Measurements from ENCODE around the gene ARHGAP24.
"Not testable (repeated sequence)": the region's sequence is repeated elsewhere in the genome, so short reads cannot be mapped to it uniquely, and the experiment has no call there.

The ARHGAP24 gene

DNA sequence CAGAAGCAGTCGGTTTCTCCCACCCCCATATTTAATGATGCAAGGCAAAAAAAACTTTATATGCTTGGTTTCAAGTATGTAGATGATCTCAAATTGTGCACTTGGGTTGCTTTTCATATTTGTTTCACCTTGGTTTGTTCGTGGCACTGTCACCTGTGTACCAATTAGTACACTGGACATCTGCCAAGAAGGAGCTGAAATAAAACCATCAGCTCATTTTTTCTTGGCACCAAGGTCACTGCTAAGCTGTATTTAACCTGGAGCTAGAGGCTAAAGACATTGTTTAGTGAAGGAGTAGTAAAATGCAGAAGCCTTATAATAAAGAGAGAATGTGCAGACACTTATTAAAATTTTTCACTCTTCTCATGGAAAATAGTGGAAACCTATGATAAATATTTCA lies 430.8 kb downstream of the ARHGAP24 start:
- TF ChIP-seq, protein P1, sequence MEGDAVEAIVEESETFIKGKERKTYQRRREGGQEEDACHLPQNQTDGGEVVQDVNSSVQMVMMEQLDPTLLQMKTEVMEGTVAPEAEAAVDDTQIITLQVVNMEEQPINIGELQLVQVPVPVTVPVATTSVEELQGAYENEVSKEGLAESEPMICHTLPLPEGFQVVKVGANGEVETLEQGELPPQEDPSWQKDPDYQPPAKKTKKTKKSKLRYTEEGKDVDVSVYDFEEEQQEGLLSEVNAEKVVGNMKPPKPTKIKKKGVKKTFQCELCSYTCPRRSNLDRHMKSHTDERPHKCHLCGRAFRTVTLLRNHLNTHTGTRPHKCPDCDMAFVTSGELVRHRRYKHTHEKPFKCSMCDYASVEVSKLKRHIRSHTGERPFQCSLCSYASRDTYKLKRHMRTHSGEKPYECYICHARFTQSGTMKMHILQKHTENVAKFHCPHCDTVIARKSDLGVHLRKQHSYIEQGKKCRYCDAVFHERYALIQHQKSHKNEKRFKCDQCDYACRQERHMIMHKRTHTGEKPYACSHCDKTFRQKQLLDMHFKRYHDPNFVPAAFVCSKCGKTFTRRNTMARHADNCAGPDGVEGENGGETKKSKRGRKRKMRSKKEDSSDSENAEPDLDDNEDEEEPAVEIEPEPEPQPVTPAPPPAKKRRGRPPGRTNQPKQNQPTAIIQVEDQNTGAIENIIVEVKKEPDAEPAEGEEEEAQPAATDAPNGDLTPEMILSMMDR (IDR thresholded peaks at IDR 0.05; ENCODE audit: low read depth, low read length, missing control alignments): no peak
- no peak overlapping the region for H3K4me3 ChIP-seq (replicated peaks; ENCODE audit: low read depth, low read length)
- DNase-seq (ENCODE audit: extremely low read depth, low read depth): no peak

DNA sequence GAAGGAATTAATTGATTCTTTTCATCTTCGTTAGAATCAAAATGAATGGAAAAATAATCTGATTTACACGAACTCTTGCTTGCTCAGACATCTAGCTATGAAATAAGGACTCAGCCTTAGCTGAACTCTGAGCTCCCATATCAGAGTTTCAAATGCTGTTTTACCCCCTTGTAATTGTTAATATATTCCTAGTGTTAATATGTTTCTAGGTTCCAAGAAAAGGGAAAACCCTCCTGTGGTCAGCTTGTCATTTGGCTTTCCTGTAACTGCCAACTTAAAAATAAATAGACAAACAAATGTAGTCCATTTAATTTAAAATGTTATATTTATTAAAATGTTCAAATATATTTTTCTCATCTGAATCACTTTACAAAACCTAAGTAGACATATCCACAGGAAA lies 432.1 kb downstream of the ARHGAP24 start:
- no peak for DNase-seq (ENCODE audit: extremely low read depth, low read depth)
- TF ChIP-seq, protein P1 (IDR thresholded peaks at IDR 0.05; ENCODE audit: low read depth, low read length, missing control alignments): no peak

DNA sequence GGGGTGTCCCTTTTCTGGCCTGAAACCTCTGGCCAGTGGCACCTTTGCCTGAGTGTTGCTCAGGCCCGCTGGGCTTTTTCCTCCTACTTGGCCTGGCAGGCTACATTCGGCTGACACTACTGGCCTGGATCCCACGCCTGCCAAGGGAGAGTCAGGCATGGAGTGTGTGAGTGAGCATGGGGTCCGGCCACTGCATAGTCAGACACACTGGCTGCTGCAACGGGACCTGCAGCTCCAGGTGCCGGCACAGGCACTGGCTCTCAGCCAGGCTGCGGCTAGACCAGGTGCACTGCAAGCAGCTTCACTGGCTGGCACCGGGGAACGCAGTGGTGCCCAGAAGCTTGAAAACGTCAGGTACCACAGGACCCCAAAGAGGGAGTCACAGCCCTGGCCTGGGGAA lies 434.9 kb downstream of the ARHGAP24 start:
- TF ChIP-seq, protein P1 (IDR thresholded peaks at IDR 0.05; ENCODE audit: low read depth, low read length, missing control alignments): no peak
- no peak for DNase-seq (ENCODE audit: extremely low read depth, low read depth)
- H3K4me3 ChIP-seq (replicated peaks; ENCODE audit: low read depth, low read length): no peak overlapping the region

More for the DNA sequence above, 432.1 kb downstream of the ARHGAP24 start:
- no peak overlapping the region for H3K4me3 ChIP-seq (replicated peaks; ENCODE audit: low read depth, low read length)

DNA sequence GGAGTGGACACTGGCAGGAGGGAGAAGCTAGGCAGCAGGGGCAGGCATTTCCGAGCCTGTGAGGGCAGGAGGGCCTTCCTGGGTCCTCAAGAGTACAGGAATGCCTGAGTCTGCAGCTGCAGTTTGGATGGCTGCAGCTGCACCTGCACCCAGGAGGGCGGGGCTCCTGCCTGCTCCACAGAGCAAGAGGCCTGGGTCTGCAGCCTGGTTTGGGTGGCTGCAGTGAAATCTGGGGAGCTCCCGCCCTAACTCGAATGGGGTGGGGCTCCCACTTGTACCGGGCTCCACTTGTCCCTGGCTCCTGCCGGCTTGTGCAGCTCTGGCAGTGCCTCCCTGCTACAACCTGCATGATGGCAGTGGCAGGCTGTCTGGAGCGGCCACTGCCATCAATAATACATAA lies 436.0 kb downstream of the ARHGAP24 start:
- no peak for DNase-seq (ENCODE audit: extremely low read depth, low read depth)
- TF ChIP-seq, protein P1 (IDR thresholded peaks at IDR 0.05; ENCODE audit: low read depth, low read length, missing control alignments): no peak
- H3K4me3 ChIP-seq (replicated peaks; ENCODE audit: low read depth, low read length): no peak overlapping the region

GRCh38 chr4:85913931-85914694 lies 439.2 kb downstream of the ARHGAP24 start:
- H3K4me3 ChIP-seq (replicated peaks; ENCODE audit: low read depth, low read length): no peak overlapping the region
- TF ChIP-seq, protein P1 (IDR thresholded peaks at IDR 0.05; ENCODE audit: low read depth, low read length, missing control alignments): no peak
- no peak for DNase-seq (ENCODE audit: extremely low read depth, low read depth)

- H3K4me3 ChIP-seq (replicated peaks; ENCODE audit: low read depth, low read length); DNase-seq (ENCODE audit: extremely low read depth, low read depth): not testable (repeated sequence)
These were observed 440.6 kb downstream of the ARHGAP24 start for GRCh38 chr4:85915570-85915969.

- TF ChIP-seq, protein P1 (IDR thresholded peaks at IDR 0.05; ENCODE audit: low read depth, low read length, missing control alignments): no peak
- DNase-seq (ENCODE audit: extremely low read depth, low read depth): no peak
- H3K4me3 ChIP-seq (replicated peaks; ENCODE audit: low read depth, low read length): no peak overlapping the region
These were observed 444.4 kb downstream of the ARHGAP24 start for GRCh38 chr4:85919200-85919887.

Data from HFF-Myc (cell line).